NCI-H2227 (cell line): ENCODE results near the gene HDGF.

Source experiments
- DNase-seq: peaks from one replicate; lab custom pipeline; 2025; ENCODE audit not compliant: unreplicated experiment; lab: John Stamatoyannopoulos, UW

The HDGF gene

DNA sequence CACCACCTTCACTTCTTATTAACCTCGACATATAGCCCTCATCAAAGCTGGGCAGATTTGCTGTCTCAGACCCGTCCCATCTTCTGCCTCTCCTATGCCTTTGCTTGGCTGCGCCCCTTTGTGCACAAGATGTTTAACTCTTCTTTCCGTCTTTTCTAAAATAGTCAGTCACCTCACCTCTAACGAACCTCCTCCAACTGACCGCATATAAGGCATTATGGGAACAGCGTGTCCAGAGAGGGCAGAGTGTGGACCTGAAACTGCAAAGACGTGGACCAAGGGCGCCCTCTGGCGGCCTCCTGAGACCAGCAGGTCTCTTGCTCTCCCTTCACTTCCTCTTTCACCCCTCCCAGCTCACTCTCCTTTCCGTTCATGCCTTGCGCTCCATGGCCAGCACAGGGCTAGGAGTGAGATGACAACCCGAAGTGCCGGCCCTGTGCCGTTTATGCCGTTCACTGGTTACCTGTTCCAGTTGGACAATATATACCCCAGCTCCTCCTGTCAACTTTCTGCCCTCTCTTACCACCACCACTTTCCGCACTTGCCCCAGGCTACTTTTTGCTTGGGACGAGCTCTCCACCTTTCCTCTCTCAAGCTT lies 25.7 kb downstream of the HDGF start:
- DNase-seq: peak; percentile 87

DNA sequence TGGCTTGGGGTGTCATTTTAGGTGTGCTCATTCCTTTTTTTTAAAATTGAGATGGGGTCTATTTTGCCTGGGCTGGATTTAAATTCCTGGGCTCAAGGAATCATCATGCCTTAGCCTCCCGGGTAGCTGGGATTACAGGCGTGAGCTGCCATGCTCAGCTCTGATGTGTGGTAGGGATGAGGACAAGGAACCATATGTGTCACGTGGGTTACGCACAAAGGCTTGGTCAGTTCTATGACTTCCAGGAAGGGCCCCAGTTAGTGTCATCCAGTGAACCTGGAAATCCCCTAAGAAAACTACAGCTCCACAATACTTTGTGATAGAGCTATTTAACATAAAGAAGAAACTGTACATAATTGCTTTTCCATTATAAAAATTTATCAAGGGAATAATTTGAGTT lies 29.9 kb downstream of the HDGF start:
- no peak for DNase-seq

GRCh38 chr1:156721131-156721530 lies 30.3 kb downstream of the HDGF start:
- DNase-seq: no peak

DNA sequence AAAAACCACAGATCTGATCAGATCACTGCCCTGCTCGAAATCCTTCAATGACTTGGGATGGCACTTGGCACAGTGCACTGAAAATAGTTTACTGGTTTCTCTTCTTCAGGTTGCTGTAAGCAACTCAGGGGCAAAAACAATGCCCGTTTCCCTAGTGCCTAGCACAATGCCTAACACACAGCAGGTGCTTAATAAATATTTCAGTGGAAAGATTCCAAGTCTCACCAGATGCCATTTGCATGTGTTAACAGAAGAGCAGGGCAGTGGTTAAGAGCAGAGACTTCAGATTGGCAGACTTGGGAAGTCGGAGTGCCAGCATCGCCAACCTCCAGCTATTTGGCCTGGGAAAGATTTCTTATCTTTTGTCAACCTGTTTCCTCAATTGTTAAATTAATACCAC lies 34.1 kb downstream of the HDGF start:
- DNase-seq: no peak

- DNase-seq: no peak
Observed at GRCh38 chr1:156714830-156715229, 36.6 kb downstream of the HDGF start.

- DNase-seq: no peak
Observed at GRCh38 chr1:156712626-156713025, 38.8 kb downstream of the HDGF start.

GRCh38 chr1:156711011-156711817 lies 40.3 kb downstream of the HDGF start:
- no peak for DNase-seq

DNA sequence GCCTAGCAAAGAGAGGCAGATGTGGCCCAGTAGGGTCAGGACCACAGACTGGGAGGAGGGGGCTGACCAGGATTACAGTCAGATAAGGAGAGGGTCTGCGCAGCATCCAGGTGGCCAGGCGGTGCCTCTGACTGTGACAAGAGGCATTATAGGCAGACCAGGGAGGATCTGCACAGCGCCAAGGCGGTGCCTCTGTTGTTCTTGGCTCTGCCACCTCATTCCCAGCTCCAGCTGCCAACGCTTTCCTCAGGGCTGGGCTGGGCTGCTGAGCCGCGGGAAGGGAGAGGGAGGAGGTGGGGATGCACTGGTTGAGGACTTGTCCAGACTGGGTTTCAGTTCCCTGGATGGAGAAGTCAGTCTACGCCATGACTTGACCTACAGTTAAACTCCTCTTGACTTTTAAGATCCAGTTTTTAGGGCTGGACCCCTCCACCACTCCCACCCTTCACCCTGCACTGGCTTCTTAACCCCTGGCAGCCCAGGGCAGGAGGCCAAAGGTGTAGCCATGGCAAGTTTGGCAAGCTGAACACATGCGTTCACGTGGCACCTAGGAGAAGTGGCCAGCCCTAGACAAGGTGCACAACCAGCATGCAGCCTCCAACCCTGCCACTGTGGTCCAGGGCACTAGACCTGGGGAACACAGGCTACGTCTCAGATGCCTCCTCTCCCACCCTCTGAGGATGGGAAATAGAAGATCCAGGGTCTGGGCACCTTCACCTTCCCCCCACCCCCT lies 41.6 kb downstream of the HDGF start:
- peak; percentile 47 for DNase-seq

- DNase-seq: no peak
Observed at GRCh38 chr1:156709031-156709430, 42.4 kb downstream of the HDGF start.

GRCh38 chr1:156708218-156708661 lies 43.2 kb downstream of the HDGF start:
- DNase-seq: no peak

DNA sequence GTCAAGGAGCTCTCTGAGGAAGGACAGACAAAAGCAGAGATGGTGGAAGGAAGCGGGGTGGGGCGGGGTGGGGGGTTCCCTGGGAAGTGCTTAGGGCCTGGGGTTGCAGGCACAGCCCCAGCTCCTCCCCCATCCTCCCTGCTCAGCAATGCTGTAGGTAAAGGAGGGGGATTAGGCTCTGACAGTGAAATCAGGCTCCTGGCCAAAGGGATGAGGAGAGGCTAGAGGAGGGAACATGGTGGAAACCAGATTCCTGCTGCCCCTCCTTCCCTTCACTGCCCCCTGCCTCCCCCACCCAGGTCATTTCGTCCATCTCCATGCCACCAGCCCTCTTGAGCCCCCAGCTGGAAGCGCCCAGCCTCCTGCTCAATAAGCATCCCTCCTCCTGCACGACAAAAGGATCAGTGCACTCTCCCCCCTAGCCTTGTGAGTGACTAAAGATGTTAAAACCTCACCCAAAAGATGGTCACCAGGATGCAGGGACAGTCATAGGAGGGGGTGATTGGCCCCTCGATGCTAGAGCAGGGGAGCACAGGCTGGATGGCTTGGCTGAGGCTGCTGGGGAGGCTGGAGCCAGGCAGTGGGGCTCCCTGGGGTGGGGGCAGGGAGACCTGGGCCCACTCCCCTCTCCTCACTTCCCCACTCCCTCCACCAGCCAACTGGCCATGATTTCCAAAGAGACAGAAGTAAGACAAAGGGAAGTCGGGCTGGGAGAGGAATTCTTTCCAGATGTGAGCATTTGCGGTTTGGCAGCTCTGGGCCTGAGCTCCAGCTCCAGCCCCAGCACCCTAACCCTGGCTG lies 43.9 kb downstream of the HDGF start:
- peak; percentile 55 for DNase-seq

DNA sequence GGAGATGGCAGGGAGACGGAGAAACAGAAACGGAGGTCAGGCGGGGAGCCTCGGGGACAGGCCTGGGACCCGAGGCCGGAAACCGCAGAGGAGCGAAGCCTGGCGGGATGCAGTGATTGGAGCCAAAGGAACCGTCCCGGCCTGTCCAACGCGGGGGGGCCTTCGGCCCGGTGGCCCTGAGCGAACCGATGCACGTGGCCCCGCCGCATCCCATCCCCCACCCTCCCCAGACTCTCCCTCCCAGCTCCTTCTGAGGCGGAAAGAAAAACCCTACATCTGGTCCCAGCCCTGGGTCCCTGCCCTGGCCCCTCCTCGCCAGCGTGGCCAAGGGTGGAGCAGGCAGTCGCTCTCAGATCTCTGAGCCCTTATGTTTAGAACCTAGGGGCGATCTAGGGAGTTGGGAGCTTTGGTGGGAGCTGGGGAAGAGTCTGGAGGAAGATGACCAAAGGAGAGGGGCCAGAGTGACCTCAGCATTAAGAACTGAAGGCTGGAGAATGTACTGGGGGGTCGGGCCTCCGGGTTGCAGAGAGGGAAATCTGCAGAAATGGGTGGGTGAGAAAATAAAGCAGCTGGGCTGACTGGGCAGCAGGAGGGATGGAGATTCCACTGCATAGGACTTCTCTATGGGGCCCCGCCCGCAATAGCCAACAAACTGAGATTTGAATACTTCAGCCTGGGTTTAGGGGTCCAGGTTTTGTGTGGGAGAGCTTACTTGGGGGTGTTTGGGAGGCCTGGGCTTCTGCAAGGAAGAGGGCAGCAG lies 44.6 kb downstream of the HDGF start:
- peak; percentile 71 for DNase-seq

GRCh38 chr1:156705918-156706656 lies 45.4 kb downstream of the HDGF start:
- peak; percentile 88 for DNase-seq

GRCh38 chr1:156705321-156705917 lies 46.1 kb downstream of the HDGF start, which contains the start of gene CRABP2:
Gene CRABP2, minus strand, starts transcription at chr1:156705583. Its CDS starts 137 bp downstream, at chr1:156705446.
- DNase-seq: peak; percentile 85

GRCh38 chr1:156704930-156705320 lies 46.5 kb downstream of the HDGF start:
- peak; percentile 39 for DNase-seq

- DNase-seq: no peak
Observed at GRCh38 chr1:156704166-156704711, 47.2 kb downstream of the HDGF start.

- DNase-seq: peak; percentile 24
Observed at GRCh38 chr1:156703741-156704140, 47.7 kb downstream of the HDGF start.

- no peak for DNase-seq
Observed at GRCh38 chr1:156703336-156703735, 48.1 kb downstream of the HDGF start.
